ENCODE data around the gene CD2.

GRCh38 chr1:116753312-116753711 is 918 bp upstream of the CD2 start:
- TF ChIP-seq POLR2A (IDR thresholded peaks at IDR 0.05) (no peak), CTCF (IDR thresholded peaks at IDR 0.05) (no peak)
